SK-N-MC (cell line): Measurements from ENCODE around the gene LTO1.

ENCODE experiments used
- EZH2 ChIP-seq: fragments of 200-600 bp; sonication (generic); IDR thresholded peaks from one replicate; pipeline ENCODE4 v1.6.1; 2017; ENCODE audit warnings: antibody characterized with exemption
- FOXP2 ChIP-seq: optimal IDR thresholded peaks from 2 replicates; pipeline ENCODE3; 2011; ENCODE audit warnings: mild to moderate bottlenecking, moderate library complexity; ENCODE audit not compliant: insufficient read depth; ENCODE audit errors: extremely low read length, control extremely low read depth
- POLR2AphosphoS5 ChIP-seq: IDR thresholded peaks from 2 replicates; pipeline ENCODE4 v1.6.1; 2012; ENCODE audit warnings: mild to moderate bottlenecking, low read depth, low read length, borderline replicate concordance

DNA sequence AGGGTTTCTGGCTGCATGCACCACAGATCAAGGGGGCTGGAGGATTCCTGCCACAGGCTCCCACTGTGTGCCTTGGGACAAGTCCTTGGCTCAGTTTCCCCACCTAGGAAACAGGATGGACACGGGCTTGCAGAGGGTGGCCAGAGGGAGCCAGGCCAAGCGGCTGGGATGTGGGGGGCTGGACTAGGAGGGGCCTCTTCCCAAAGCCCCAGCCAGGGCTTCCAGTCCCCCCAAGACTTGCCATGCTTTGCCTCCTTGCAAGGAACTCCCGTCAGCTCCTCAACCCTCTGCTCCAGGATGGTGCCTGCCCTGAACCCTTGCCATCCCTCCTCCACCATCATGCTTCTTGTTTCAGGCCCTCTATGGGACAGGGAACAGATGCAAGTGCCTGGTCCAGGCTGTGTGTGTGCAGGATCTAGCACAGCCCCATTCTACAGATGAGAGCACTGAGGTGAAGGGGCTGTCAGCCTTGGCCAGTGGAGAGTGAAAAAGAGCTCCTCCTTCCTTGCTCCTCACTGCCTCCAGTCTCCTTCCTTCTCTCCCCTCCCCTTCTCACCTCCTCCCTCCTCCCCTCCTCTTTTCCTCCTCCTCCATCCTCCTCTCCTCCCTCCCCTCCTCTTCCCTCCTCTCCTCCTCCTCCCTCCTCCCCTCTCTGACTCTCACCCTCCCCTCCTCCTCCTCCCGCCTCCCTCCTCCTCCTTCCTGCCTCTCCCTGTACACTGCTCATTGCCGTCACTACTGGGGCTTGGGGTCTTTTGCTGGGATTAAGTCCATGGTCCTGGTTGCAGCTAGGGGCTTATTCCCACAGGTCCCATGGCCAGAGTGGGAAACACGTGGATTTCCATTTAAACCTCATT, 42.0 kb upstream of the LTO1 start:
- TF ChIP-seq EZH2 (no peak), POLR2AphosphoS5 (no peak), FOXP2 (no peak)
